ENCODE data around the gene COL21A1.

GRCh38 chr6:56076033-56076432 lies 171.3 kb downstream of the COL21A1 start:
- TF ChIP-seq CTCF (conservative IDR thresholded peaks at IDR 0.05; ENCODE audit: low read length) (no peak), EZH2phosphoT487 (IDR thresholded peaks at IDR 0.05; ENCODE audit: borderline replicate concordance, low read depth, low read length) (no peak)
